WTC11 (cell line): ENCODE data around the gene ARHGEF10L. TPM values are rescaled to one million over a fixed set of nuclear protein-coding genes. Genes with fewer than 3 reads are reported as not detected.

Experiments used
- ATAC-seq: fragments of 200-7000 bp; cut with Tn5 transposase; 2 replicates; pipeline ENCODE4 v1.10.0; 2021; ENCODE audit warnings: mild to moderate bottlenecking, moderate library complexity
- CTCF ChIA-PET: fragments of 300-600 bp; sonication (Branson Sonifier 250); formaldehyde crosslinking; loops from one replicate; lab custom pipeline; 2021; ENCODE audit warnings: antibody characterized with exemption; lab: Charles Lee
- POLR2A ChIA-PET: fragments of 350-600 bp; sonication (Branson Sonifier 250); formaldehyde crosslinking; loops from one replicate; lab custom pipeline; 2021; ENCODE audit warnings: antibody characterized with exemption; lab: Charles Lee
- DNase-seq: peaks from one replicate; pipeline ENCODE4 v3.0.0; 2021; ENCODE audit warnings: low spot score
- H3K27ac Mint-ChIP-seq: 2 replicates; pipeline ENCODE4 v1.8.0; 2021; ENCODE audit warnings: mixed read lengths
- H3K27me3 Mint-ChIP-seq: 2 replicates; pipeline ENCODE4 v1.8.0; 2021; ENCODE audit warnings: low read depth, mild to moderate bottlenecking, moderate library complexity, mixed read lengths
- H3K36me3 Mint-ChIP-seq: 2 replicates; pipeline ENCODE4 v1.8.0; 2021; ENCODE audit warnings: mixed read lengths
- H3K4me1 Mint-ChIP-seq: 2 replicates; pipeline ENCODE4 v1.8.0; 2022; ENCODE audit warnings: mixed read lengths
- H3K4me3 Mint-ChIP-seq: 2 replicates; pipeline ENCODE4 v1.8.0; 2021; ENCODE audit warnings: mild to moderate bottlenecking, moderate library complexity, mixed read lengths
- H3K9me3 Mint-ChIP-seq: 2 replicates; pipeline ENCODE4 v1.8.0; 2021; ENCODE audit warnings: mixed read lengths
- GRHL2 ChIP-seq: fragments of 250-450 bp; sonication (Bioruptor Pico); IDR thresholded peaks from 2 replicates; pipeline ENCODE4 v1.8.0; 2022; ENCODE audit warnings: mild to moderate bottlenecking, moderate library complexity; ENCODE audit not compliant: insufficient replicate concordance, severe bottlenecking
- NFATC4 ChIP-seq: fragments of 250-450 bp; sonication (Bioruptor Pico); IDR thresholded peaks from 2 replicates; pipeline ENCODE4 v1.9.0; 2021; ENCODE audit warnings: mild to moderate bottlenecking
- OVOL2 ChIP-seq: fragments of 250-450 bp; sonication (Bioruptor Pico); IDR thresholded peaks from 2 replicates; pipeline ENCODE4 v1.9.0; 2021; ENCODE audit warnings: mild to moderate bottlenecking, borderline replicate concordance
- PRRX2 ChIP-seq: fragments of 250-450 bp; sonication (Bioruptor Pico); IDR thresholded peaks from 2 replicates; pipeline ENCODE4 v1.8.0; 2021; ENCODE audit warnings: mild to moderate bottlenecking
- RELA ChIP-seq: sonication (generic); formaldehyde crosslinking; IDR thresholded peaks from 2 replicates; pipeline ENCODE4 v1.8.1; 2022; ENCODE audit warnings: missing genetic modification reagents, mild to moderate bottlenecking, borderline replicate concordance
- SP1 ChIP-seq: sonication (generic); formaldehyde crosslinking; conservative IDR thresholded peaks from 2 replicates; pipeline ENCODE4 v1.8.1; 2022; ENCODE audit warnings: missing genetic modification reagents
- TEAD1 ChIP-seq: sonication (generic); formaldehyde crosslinking; IDR thresholded peaks from 2 replicates; pipeline ENCODE4 v1.8.0; 2022; ENCODE audit warnings: mild to moderate bottlenecking, missing genetic modification reagents
- TEAD4 ChIP-seq: sonication (generic); formaldehyde crosslinking; IDR thresholded peaks from 2 replicates; pipeline ENCODE4 v1.8.0; 2022; ENCODE audit warnings: mild to moderate bottlenecking, missing genetic modification reagents
- ZNF121 ChIP-seq: sonication (generic); formaldehyde crosslinking; IDR thresholded peaks from 2 replicates; pipeline ENCODE4 v1.8.0; 2023; ENCODE audit warnings: missing genetic modification reagents
- ZNF138 ChIP-seq: sonication (generic); formaldehyde crosslinking; conservative IDR thresholded peaks from 2 replicates; pipeline ENCODE4 v1.8.1; 2022; ENCODE audit warnings: mild to moderate bottlenecking, moderate library complexity, missing genetic modification reagents
- ZNF263 ChIP-seq: sonication (generic); formaldehyde crosslinking; IDR thresholded peaks from 2 replicates; pipeline ENCODE4 v1.8.1; 2022; ENCODE audit warnings: low read depth, mild to moderate bottlenecking, moderate library complexity, missing genetic modification reagents
- ZNF317 ChIP-seq: sonication (generic); formaldehyde crosslinking; IDR thresholded peaks from 2 replicates; pipeline ENCODE4 v1.8.1; 2023; ENCODE audit warnings: low read depth, mild to moderate bottlenecking, moderate library complexity, missing genetic modification reagents, borderline replicate concordance
- ZNF396 ChIP-seq: fragments of 250-450 bp; sonication (Bioruptor Pico); IDR thresholded peaks from 2 replicates; pipeline ENCODE4 v1.8.0; 2021; ENCODE audit warnings: mild to moderate bottlenecking, moderate library complexity, borderline replicate concordance
- ZNF671 ChIP-seq: fragments of 250-450 bp; sonication (Bioruptor Pico); IDR thresholded peaks from 2 replicates; pipeline ENCODE4 v1.8.0; 2021; ENCODE audit warnings: mild to moderate bottlenecking
- total RNA-seq: library from RNA; stranded (reverse); gene quantifications from 3 replicates; pipeline ENCODE4 v1.2.3, GENCODE V29; 2021
- TF ChIP-seq, protein P1 (sequence below): sonication (generic); formaldehyde crosslinking; IDR thresholded peaks from 2 replicates; pipeline ENCODE4 v1.8.0; 2022; ENCODE audit warnings: mild to moderate bottlenecking, missing genetic modification reagents
- TF ChIP-seq, protein P2 (sequence below): sonication (generic); formaldehyde crosslinking; IDR thresholded peaks from 2 replicates; pipeline ENCODE4 v1.8.0; 2022; ENCODE audit warnings: mild to moderate bottlenecking, missing genetic modification reagents
- TF ChIP-seq, protein P3 (sequence below): sonication (generic); formaldehyde crosslinking; IDR thresholded peaks from 2 replicates; pipeline ENCODE4 v1.8.0; 2022; ENCODE audit warnings: mild to moderate bottlenecking, missing genetic modification reagents
- TF ChIP-seq, protein P4 (sequence below): sonication (generic); formaldehyde crosslinking; IDR thresholded peaks from 2 replicates; pipeline ENCODE4 v1.8.1; 2023; ENCODE audit warnings: mild to moderate bottlenecking, moderate library complexity, missing genetic modification reagents
- TF ChIP-seq, protein P5 (sequence below): sonication (generic); formaldehyde crosslinking; IDR thresholded peaks from 2 replicates; pipeline ENCODE4 v1.8.1; 2022; ENCODE audit warnings: mild to moderate bottlenecking, missing genetic modification reagents, moderate library complexity, borderline replicate concordance
- TF ChIP-seq, protein P6 (sequence below): fragments of 250-450 bp; sonication (Bioruptor Pico); IDR thresholded peaks from 2 replicates; pipeline ENCODE4 v1.9.0; 2021; ENCODE audit warnings: moderate library complexity, mild to moderate bottlenecking, inconsistent platforms, borderline replicate concordance
- TF ChIP-seq, protein P7 (sequence below): sonication (generic); formaldehyde crosslinking; IDR thresholded peaks from 2 replicates; pipeline ENCODE4 v1.8.1; 2022; ENCODE audit warnings: low read depth, mild to moderate bottlenecking, moderate library complexity, missing genetic modification reagents, borderline replicate concordance
- TF ChIP-seq, protein P8 (sequence below): fragments of 250-450 bp; sonication (Bioruptor Pico); IDR thresholded peaks from 2 replicates; pipeline ENCODE4 v1.8.0; 2021; ENCODE audit warnings: mild to moderate bottlenecking

The ARHGEF10L gene
- total RNA-seq, 1 experiment from 2014 or later, result 34.4 TPM

DNA sequence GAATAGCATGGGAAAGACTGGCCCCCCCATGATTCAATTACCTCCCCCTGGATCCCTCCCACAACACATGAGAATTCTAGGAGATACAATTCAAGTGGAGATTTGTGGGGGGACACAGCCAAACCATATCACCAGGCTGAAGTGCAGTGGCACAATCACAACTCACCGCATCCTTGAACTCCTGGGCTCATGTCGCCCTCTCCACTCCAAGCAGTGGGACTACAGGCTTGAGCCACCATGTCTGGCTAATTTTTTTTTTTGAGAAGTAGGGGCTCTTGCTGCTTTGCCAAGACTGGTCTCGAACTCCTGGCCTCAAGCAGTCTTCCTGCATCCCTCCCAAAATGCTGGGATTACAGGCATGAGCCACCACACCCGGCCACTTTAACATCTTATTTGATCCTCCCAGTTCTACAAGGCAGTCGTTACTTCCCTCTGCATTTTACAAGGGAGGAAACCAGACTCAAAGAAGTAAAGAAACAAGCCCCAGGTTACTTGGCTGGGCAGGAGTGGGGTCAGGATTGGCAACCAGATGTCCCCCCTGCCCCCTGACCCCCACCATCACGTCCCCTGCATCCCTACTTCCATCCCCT is 188.7 kb downstream of the ARHGEF10L start (continued):
- TF ChIP-seq ZNF121 (CRISPR knock-in tag) (no peak), TEAD4 (CRISPR knock-in tag) (no peak), ZNF263 (CRISPR knock-in tag) (no peak)
- TF ChIP-seq, protein P1, sequence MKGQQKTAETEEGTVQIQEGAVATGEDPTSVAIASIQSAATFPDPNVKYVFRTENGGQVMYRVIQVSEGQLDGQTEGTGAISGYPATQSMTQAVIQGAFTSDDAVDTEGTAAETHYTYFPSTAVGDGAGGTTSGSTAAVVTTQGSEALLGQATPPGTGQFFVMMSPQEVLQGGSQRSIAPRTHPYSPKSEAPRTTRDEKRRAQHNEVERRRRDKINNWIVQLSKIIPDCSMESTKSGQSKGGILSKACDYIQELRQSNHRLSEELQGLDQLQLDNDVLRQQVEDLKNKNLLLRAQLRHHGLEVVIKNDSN (CRISPR knock-in tag), result no peak

DNA sequence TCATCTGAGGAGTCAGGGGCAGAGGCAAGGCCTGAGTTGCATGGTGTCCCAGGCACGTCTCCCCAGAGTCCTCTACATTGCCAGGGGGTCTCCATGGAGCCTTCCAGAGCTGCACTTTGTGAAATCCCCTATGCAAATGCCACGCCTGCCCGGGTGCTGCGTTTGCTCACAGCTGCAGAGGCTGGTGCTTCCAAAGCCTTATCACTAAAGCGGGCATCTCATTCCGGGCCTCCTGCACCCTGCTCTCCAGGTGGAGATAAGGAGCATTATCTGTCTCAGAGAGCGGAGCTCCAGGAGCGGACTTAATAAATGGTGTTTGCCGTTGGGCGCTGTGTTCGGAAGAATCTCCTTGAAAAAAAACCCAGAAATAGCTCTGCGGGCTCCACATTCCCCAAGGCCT is 189.8 kb downstream of the ARHGEF10L start:
- Mint-ChIP-seq H3K4me3 (no peak overlapping the region), H3K36me3 (no peaks in the 10 kb centered on the region), H3K27ac (no peak overlapping the region), H3K27me3 (no peaks in the 10 kb centered on the region), H3K4me1 (no peaks in the 10 kb centered on the region), H3K9me3 (0 out of 2 replicates have a peak, but pooled peaks cover 5% of the 10 kb centered on the region)
- DNase-seq (no peak), ATAC-seq (no peak)
- TF ChIP-seq NFATC4 (CRISPR knock-in tag) (no peak), SP1 (CRISPR knock-in tag) (no peak), ZNF121 (CRISPR knock-in tag) (no peak)
- ChIA-PET CTCF (interaction anchor here (0.8 to 1.5 kb wide), 3 partner anchors 12 to 68 kb away, joined by 3 to 9 read pairs (median 6); no protein-coding TSS in a partner anchor), POLR2A (no interaction called here)

DNA sequence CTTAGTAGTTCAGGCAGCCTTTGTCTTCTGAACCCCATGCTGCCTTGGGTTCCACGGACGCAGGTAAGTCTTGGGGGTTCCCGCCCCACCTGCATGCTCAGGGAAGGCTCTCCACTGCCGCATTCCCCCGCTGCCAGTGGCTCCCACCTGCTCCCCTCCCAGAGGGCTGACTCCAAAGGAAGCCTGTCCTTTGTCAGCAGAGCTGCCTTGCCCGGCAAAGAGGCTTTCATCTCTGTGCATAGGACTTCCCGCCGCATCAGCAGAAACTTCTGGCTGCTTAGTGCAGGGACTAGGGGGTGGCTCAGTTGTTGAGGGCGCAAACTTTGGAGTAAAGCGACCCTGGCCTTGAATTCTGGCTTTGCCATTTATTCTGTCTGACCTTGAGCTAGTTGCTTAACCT is 190.4 kb downstream of the ARHGEF10L start:
- no peak for TF ChIP-seq OVOL2
- no peak for TF ChIP-seq ZNF263 (CRISPR knock-in tag)
- TF ChIP-seq, protein P2, sequence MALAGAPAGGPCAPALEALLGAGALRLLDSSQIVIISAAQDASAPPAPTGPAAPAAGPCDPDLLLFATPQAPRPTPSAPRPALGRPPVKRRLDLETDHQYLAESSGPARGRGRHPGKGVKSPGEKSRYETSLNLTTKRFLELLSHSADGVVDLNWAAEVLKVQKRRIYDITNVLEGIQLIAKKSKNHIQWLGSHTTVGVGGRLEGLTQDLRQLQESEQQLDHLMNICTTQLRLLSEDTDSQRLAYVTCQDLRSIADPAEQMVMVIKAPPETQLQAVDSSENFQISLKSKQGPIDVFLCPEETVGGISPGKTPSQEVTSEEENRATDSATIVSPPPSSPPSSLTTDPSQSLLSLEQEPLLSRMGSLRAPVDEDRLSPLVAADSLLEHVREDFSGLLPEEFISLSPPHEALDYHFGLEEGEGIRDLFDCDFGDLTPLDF (CRISPR knock-in tag), result no peak
- TF ChIP-seq, protein P3, sequence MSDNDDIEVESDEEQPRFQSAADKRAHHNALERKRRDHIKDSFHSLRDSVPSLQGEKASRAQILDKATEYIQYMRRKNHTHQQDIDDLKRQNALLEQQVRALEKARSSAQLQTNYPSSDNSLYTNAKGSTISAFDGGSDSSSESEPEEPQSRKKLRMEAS (CRISPR knock-in tag), result no peak
- no peak for TF ChIP-seq PRRX2 (CRISPR knock-in tag)
- TF ChIP-seq, protein P4, sequence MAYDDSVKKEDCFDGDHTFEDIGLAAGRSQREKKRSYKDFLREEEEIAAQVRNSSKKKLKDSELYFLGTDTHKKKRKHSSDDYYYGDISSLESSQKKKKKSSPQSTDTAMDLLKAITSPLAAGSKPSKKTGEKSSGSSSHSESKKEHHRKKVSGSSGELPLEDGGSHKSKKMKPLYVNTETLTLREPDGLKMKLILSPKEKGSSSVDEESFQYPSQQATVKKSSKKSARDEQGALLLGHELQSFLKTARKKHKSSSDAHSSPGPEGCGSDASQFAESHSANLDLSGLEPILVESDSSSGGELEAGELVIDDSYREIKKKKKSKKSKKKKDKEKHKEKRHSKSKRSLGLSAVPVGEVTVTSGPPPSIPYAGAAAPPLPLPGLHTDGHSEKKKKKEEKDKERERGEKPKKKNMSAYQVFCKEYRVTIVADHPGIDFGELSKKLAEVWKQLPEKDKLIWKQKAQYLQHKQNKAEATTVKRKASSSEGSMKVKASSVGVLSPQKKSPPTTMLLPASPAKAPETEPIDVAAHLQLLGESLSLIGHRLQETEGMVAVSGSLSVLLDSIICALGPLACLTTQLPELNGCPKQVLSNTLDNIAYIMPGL (CRISPR knock-in tag), result no peak
- TF ChIP-seq, protein P5, sequence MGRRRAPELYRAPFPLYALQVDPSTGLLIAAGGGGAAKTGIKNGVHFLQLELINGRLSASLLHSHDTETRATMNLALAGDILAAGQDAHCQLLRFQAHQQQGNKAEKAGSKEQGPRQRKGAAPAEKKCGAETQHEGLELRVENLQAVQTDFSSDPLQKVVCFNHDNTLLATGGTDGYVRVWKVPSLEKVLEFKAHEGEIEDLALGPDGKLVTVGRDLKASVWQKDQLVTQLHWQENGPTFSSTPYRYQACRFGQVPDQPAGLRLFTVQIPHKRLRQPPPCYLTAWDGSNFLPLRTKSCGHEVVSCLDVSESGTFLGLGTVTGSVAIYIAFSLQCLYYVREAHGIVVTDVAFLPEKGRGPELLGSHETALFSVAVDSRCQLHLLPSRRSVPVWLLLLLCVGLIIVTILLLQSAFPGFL (CRISPR knock-in tag), result no peak
- TF ChIP-seq NFATC4 (CRISPR knock-in tag), result no peak
- TF ChIP-seq, protein P6, sequence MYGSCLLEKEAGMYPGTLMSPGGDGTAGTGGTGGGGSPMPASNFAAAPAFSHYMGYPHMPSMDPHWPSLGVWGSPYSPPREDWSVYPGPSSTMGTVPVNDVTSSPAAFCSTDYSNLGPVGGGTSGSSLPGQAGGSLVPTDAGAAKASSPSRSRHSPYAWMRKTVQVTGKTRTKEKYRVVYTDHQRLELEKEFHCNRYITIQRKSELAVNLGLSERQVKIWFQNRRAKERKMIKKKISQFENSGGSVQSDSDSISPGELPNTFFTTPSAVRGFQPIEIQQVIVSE, result no peak
- TF ChIP-seq ZNF396, result no peak
- TF ChIP-seq, protein P7, sequence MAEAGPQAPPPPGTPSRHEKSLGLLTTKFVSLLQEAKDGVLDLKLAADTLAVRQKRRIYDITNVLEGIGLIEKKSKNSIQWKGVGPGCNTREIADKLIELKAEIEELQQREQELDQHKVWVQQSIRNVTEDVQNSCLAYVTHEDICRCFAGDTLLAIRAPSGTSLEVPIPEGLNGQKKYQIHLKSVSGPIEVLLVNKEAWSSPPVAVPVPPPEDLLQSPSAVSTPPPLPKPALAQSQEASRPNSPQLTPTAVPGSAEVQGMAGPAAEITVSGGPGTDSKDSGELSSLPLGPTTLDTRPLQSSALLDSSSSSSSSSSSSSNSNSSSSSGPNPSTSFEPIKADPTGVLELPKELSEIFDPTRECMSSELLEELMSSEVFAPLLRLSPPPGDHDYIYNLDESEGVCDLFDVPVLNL (CRISPR knock-in tag), result no peak
- no peak for TF ChIP-seq ZNF138 (CRISPR knock-in tag)
- TF ChIP-seq, protein P8, sequence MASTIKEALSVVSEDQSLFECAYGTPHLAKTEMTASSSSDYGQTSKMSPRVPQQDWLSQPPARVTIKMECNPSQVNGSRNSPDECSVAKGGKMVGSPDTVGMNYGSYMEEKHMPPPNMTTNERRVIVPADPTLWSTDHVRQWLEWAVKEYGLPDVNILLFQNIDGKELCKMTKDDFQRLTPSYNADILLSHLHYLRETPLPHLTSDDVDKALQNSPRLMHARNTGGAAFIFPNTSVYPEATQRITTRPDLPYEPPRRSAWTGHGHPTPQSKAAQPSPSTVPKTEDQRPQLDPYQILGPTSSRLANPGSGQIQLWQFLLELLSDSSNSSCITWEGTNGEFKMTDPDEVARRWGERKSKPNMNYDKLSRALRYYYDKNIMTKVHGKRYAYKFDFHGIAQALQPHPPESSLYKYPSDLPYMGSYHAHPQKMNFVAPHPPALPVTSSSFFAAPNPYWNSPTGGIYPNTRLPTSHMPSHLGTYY (CRISPR knock-in tag), result no peak
- TF ChIP-seq RELA (CRISPR knock-in tag), result no peak
- no peak for TF ChIP-seq TEAD1
- no peak for TF ChIP-seq ZNF671 (CRISPR knock-in tag)
- no peak for TF ChIP-seq ZNF317 (CRISPR knock-in tag)
- TF ChIP-seq GRHL2, result no peak
- Mint-ChIP-seq H3K36me3 (no peaks in the 10 kb centered on the region), H3K27me3 (no peaks in the 10 kb centered on the region), H3K4me3 (no peak overlapping the region), H3K27ac (no peak overlapping the region), H3K4me1 (no peaks in the 10 kb centered on the region), H3K9me3 (0 out of 2 replicates have a peak, but pooled peaks cover 5% of the 10 kb centered on the region)
- no peak for DNase-seq
- CTCF ChIA-PET, result interaction anchor here (0.8 to 1.5 kb wide), 3 partner anchors 11 to 68 kb away, joined by 3 to 9 read pairs (median 6); no protein-coding TSS in a partner anchor
- no peak for ATAC-seq
- POLR2A ChIA-PET, result no interaction called here
